HepG2 (cell line): ENCODE results near the gene DIP2C.

Source experiments
- ETV6 ChIP-seq: sonication (generic); formaldehyde crosslinking; conservative IDR thresholded peaks from 2 replicates; pipeline ENCODE4 v1.4.0; 2020; ENCODE audit warnings: missing genetic modification reagents
- POLR2A ChIP-seq, 2 experiments: IDR thresholded peaks; 2 replicates each; pipeline ENCODE4 v1.6.1; 2011; ENCODE audit warnings: low read depth in 2 of 2, low read length in 2 of 2, mild to moderate bottlenecking in 1 of 2, moderate library complexity in 1 of 2; ENCODE audit not compliant: insufficient read depth in 1 of 2
- SMC3 ChIP-seq: IDR thresholded peaks from 2 replicates; pipeline ENCODE4 v1.6.1; 2011; ENCODE audit warnings: low read length, improper control_type of control experiment
- TCF7 ChIP-seq: sonication (generic); IDR thresholded peaks from 2 replicates; pipeline ENCODE4 v1.6.1; 2016; ENCODE audit warnings: antibody characterized with exemption, low read depth
- ZNF670 ChIP-seq: sonication (generic); formaldehyde crosslinking; IDR thresholded peaks from 2 replicates; pipeline ENCODE4 v1.8.0; 2022; ENCODE audit warnings: mild to moderate bottlenecking, missing genetic modification reagents, borderline replicate concordance
- TF ChIP-seq, protein P1 (sequence below): sonication (generic); formaldehyde crosslinking; IDR thresholded peaks from 2 replicates; pipeline ENCODE4 v1.4.0; 2020; ENCODE audit warnings: mild to moderate bottlenecking, missing genetic modification reagents, borderline replicate concordance
- TF ChIP-seq, protein P2 (sequence below): IDR thresholded peaks from 2 replicates; pipeline ENCODE4 v1.6.1; 2016; ENCODE audit warnings: low read depth, control low read depth

DNA sequence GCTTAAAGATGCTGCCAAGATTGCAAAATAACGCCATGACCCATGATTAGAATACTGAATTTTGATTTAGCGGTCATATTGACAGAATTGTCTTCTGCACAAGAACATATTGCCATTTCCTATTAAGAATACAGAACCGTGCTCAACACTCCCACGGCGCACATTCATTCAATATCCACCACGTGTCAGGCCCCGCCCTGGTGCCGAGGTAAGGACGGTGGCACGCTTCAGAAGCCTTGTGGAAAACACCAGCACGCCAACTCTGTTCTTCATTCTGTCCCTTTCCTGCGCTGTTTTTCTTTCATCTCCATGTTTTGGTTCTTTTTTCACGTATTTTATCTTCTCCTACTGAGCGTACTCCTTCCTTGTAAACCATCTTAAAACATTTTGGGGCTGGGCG, 364.9 kb downstream of the DIP2C start:
- TF ChIP-seq, protein P1, sequence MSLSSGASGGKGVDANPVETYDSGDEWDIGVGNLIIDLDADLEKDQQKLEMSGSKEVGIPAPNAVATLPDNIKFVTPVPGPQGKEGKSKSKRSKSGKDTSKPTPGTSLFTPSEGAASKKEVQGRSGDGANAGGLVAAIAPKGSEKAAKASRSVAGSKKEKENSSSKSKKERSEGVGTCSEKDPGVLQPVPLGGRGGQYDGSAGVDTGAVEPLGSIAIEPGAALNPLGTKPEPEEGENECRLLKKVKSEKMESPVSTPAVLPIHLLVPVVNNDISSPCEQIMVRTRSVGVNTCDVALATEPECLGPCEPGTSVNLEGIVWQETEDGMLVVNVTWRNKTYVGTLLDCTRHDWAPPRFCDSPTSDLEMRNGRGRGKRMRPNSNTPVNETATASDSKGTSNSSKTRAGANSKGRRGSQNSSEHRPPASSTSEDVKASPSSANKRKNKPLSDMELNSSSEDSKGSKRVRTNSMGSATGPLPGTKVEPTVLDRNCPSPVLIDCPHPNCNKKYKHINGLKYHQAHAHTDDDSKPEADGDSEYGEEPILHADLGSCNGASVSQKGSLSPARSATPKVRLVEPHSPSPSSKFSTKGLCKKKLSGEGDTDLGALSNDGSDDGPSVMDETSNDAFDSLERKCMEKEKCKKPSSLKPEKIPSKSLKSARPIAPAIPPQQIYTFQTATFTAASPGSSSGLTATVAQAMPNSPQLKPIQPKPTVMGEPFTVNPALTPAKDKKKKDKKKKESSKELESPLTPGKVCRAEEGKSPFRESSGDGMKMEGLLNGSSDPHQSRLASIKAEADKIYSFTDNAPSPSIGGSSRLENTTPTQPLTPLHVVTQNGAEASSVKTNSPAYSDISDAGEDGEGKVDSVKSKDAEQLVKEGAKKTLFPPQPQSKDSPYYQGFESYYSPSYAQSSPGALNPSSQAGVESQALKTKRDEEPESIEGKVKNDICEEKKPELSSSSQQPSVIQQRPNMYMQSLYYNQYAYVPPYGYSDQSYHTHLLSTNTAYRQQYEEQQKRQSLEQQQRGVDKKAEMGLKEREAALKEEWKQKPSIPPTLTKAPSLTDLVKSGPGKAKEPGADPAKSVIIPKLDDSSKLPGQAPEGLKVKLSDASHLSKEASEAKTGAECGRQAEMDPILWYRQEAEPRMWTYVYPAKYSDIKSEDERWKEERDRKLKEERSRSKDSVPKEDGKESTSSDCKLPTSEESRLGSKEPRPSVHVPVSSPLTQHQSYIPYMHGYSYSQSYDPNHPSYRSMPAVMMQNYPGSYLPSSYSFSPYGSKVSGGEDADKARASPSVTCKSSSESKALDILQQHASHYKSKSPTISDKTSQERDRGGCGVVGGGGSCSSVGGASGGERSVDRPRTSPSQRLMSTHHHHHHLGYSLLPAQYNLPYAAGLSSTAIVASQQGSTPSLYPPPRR (CRISPR knock-in tag): no peak
- TF ChIP-seq POLR2A (IDR thresholded peaks at IDR 0.05; ENCODE audit: insufficient read depth in 1 of 2, low read depth in 2 of 2, low read length in 2 of 2): no peak
- no peak for TF ChIP-seq TCF7
- TF ChIP-seq, protein P2, sequence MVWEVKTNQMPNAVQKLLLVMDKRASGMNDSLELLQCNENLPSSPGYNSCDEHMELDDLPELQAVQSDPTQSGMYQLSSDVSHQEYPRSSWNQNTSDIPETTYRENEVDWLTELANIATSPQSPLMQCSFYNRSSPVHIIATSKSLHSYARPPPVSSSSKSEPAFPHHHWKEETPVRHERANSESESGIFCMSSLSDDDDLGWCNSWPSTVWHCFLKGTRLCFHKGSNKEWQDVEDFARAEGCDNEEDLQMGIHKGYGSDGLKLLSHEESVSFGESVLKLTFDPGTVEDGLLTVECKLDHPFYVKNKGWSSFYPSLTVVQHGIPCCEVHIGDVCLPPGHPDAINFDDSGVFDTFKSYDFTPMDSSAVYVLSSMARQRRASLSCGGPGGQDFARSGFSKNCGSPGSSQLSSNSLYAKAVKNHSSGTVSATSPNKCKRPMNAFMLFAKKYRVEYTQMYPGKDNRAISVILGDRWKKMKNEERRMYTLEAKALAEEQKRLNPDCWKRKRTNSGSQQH: no peak
- TF ChIP-seq SMC3: no peak
- TF ChIP-seq ZNF670 (CRISPR knock-in tag): no peak
- TF ChIP-seq ETV6: no peak
